ENCODE measurements around the gene CORIN. TPM values are rescaled to one million over a fixed set of nuclear protein-coding genes. Genes with fewer than 3 reads are reported as not detected.

The CORIN gene
- total and polyA plus RNA-seq, 2 of the 13 experiments (the other 11 are each of a cell fraction or from before 2014, with no cell fraction given) = 0.84 to 1.2 TPM

- no peak overlapping the region for H3K27ac ChIP-seq (ENCODE audit: extremely low read length, insufficient read depth, low read length)
- no peak overlapping the region for H3K9ac ChIP-seq (ENCODE audit: insufficient read depth, low read depth, low read length)
- no peaks in the 10 kb centered on the region for H3K36me3 ChIP-seq (replicated peaks in 1 of 2; ENCODE audit: control insufficient read depth in 1 of 2, insufficient read depth in 2 of 2, low read length in 2 of 2)
- no peak for ATAC-seq
- no peak overlapping the region for H2AFZ ChIP-seq (ENCODE audit: low read length)
- FAIRE-seq = no peak
- peaks cover 0 to 7% of the 10 kb centered on the region in 2 experiments; a peak in 2 of 5 replicates for H3K27me3 ChIP-seq (ENCODE audit: control insufficient read depth in 1 of 2, insufficient read depth in 2 of 2, low read length in 2 of 2)
- in situ Hi-C loops (cut with HindIII; ENCODE audit: extremely low pct_ligation_motif_present, low pct_unique_long_range_greater_than_20kb) (loop anchor here (25.0 kb wide), 1 partner anchor 367 kb away; no protein-coding TSS in a partner anchor), intact Hi-C loops (cut with micrococcal nuclease; ENCODE audit: unreplicated experiment) (no loop called here)
- ChIA-PET CTCF (ENCODE audit: low intra/inter-chr PET ratio, low total read pairs) (no interaction called here), POLR2A (no interaction called here)
- no peak for DNase-seq (ENCODE audit: low spot score)
- BruUV-seq (replicated peaks) = no TSS peak
- WGBS (ENCODE audit: low lambda C conversion rate) = 69% methylated on average over 2 of the region's 2 CpGs
- peaks cover 6% of the 10 kb centered on the region for H3K4me1 ChIP-seq (ENCODE audit: insufficient read depth, low read length)
- no peak overlapping the region for H3K4me3 ChIP-seq (replicated peaks in 1 of 3; ENCODE audit: insufficient read depth in 1 of 3, low read depth in 2 of 3, low read length in 3 of 3)
- H3K9me3 ChIP-seq (ENCODE audit: low read length) = no peaks in the 10 kb centered on the region
- H4K20me1 ChIP-seq (ENCODE audit: insufficient read depth, low read length) = no peaks in the 10 kb centered on the region
- H3K79me2 ChIP-seq (ENCODE audit: insufficient read depth, low read length) = no peaks in the 10 kb centered on the region
- no peak overlapping the region for H3K4me2 ChIP-seq (ENCODE audit: low read depth, low read length)
- no peak for TF ChIP-seq ESRRA (CRISPR knock-in tag; IDR thresholded peaks at IDR 0.05; ENCODE audit: low read depth)
- TF ChIP-seq PRDM10 (CRISPR knock-in tag; IDR thresholded peaks at IDR 0.05; ENCODE audit: low read depth) = no peak
- no peak for TF ChIP-seq ATF7-NPFF (CRISPR knock-in tag; IDR thresholded peaks at IDR 0.05; ENCODE audit: low read depth)
- no peak for TF ChIP-seq CBX1 (IDR thresholded peaks at IDR 0.05; ENCODE audit: low read depth)
- no peak for TF ChIP-seq ZNF33B (CRISPR knock-in tag; IDR thresholded peaks at IDR 0.05)
- TF ChIP-seq HDAC1 (CRISPR knock-in tag; IDR thresholded peaks at IDR 0.05) = no peak
- TF ChIP-seq ZNF431 (CRISPR knock-in tag; IDR thresholded peaks at IDR 0.05; ENCODE audit: borderline replicate concordance, low read depth) = no peak
- no peak for TF ChIP-seq ZNF616 (CRISPR knock-in tag; IDR thresholded peaks at IDR 0.05; ENCODE audit: low read depth)
- TF ChIP-seq ZFP91 (CRISPR knock-in tag; IDR thresholded peaks at IDR 0.05; ENCODE audit: borderline replicate concordance) = no peak
- TF ChIP-seq SYNCRIP (IDR thresholded peaks at IDR 0.05; ENCODE audit: insufficient read depth, low read depth, low read length) = no peak
- no peak for TF ChIP-seq NCOA2 (CRISPR knock-in tag; IDR thresholded peaks at IDR 0.05)
- TF ChIP-seq TEF (CRISPR knock-in tag; IDR thresholded peaks at IDR 0.05) = no peak
- no peak for TF ChIP-seq SP1 (IDR thresholded peaks at IDR 0.05)
- no peak for TF ChIP-seq SP1 (CRISPR knock-in tag; IDR thresholded peaks at IDR 0.05)
- no peak for TF ChIP-seq TRAFD1 (CRISPR knock-in tag; IDR thresholded peaks at IDR 0.05; ENCODE audit: borderline replicate concordance)
- TF ChIP-seq MTERF4 (CRISPR knock-in tag; IDR thresholded peaks at IDR 0.05) = no peak
- TF ChIP-seq ZNF878 (CRISPR knock-in tag; IDR thresholded peaks at IDR 0.05) = no peak
- no peak for TF ChIP-seq RFXANK (CRISPR knock-in tag; IDR thresholded peaks at IDR 0.05)
These were observed 117.1 kb downstream of the CORIN start for GRCh38 chr4:47720787-47721186.

All from HepG2 (cell line).